Measurements from ENCODE around the gene TANC1.

TANC1 gene

GRCh38 chr2:159118115-159118858 is 149.8 kb downstream of the TANC1 start:
- peak; percentile 50 for DNase-seq (ENCODE audit: low read depth)

GRCh38 chr2:159118859-159119500 is 150.5 kb downstream of the TANC1 start:
- DNase-seq (ENCODE audit: low read depth), result no peak

DNA sequence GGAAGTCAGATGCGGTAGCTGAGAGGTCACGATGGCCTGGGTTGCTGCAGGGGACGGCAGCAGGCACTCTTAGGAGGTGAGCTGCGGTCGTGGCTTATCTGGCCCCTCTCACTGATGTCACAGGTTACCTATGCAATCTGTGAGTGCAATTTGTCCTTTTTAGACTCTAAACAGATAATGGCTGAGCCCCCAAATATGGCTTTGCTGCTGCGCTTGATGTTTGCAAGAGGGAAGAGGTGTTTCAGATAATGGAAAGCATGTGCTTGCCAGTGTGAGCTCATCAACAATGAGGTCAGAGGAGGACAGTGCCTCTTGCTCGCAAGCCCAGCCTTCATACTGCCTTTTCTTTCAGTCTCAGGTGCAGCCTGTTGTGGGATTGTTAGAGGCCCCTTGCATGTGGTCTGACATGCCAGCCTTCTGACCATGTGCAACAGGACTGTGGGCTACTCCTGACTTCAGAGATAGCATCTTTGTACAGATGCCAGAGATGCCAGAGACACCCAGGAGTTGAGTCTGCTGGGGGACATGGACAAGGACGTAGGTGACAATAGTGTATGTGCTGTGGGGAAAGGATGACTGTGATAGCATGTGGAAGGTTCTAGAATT is 151.3 kb downstream of the TANC1 start:
- DNase-seq (ENCODE audit: low read depth), result no peak

- no peak for DNase-seq (ENCODE audit: low read depth)
Observed at GRCh38 chr2:159123786-159124185, 155.3 kb downstream of the TANC1 start.

GRCh38 chr2:159124441-159124911 is 156.0 kb downstream of the TANC1 start:
- no peak for DNase-seq (ENCODE audit: low read depth)

DNA sequence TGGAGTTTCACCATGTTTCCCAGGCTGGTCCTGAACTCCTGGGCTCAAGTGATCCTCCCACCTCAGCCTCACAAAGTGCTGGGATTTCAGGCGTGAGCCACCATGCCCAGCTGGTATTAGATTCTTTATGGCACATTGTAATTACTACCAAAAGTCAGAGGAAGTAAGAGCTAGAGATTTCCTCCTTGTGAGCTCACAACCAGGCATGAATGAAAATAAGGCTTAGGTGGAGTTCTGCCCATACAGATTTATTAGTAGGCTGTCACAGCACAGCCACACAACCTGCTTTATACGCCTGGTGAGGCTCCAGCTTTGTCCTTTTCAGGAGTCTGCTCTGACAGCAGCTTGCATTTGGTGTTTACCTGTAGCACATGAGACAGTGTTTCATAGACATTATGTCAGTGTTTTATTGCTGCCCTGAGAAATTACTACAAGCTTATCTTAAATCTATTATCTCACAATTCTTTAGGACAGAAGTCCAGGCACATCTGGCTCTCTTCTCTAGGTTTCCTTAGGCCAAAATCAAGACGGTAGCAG is 156.6 kb downstream of the TANC1 start:
- no peak for DNase-seq (ENCODE audit: low read depth)

DNA sequence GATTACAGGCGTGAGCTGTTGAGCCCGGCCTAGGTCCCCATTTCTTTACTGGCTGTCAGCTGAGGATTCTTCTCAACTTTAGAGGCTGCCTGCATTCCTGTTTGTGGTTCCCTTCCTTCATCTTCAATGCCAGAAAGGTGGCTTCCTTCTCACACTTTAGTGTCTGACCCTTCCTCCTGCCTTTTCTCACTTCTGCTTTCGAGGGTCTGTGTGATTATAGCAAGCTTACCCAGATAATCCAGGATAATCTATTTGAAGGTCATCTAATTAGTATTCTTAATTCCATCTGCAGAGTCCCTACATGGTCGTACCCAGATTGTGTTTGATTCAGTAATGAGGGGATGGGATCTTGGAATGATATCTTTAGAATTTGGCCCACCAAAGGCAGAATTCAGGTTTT is 157.4 kb downstream of the TANC1 start:
- no peak for DNase-seq (ENCODE audit: low read depth)

- no peak for DNase-seq (ENCODE audit: low read depth)
Observed at GRCh38 chr2:159126432-159127022, 158.1 kb downstream of the TANC1 start.

- DNase-seq (ENCODE audit: low read depth), result no peak
Observed at GRCh38 chr2:159128191-159128590, 159.8 kb downstream of the TANC1 start.

DNA sequence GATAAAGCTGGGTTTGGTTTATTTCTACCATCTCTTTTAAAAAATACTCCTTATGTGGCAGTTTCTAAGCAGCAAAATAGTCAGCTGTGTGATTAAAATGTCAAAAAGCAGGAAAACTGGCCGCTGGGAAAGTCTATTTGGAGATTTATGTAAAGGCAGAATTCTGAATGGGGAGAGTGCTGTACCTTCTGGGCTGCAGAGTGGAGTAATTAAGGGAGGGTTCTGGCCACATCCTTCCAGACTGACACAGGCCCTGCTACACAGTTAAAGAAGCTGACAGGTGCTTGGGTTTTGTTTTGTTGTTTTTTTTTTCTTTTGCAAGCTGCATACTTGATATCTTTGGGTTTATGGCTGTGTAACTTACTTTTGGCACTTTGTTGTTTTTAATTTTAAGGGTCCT is 160.8 kb downstream of the TANC1 start:
- DNase-seq (ENCODE audit: low read depth), result no peak

GRCh38 chr2:159129824-159130223 is 161.4 kb downstream of the TANC1 start:
- no peak for DNase-seq (ENCODE audit: low read depth)

GRCh38 chr2:159130302-159130701 is 161.9 kb downstream of the TANC1 start:
- peak; percentile 96 for DNase-seq (ENCODE audit: low read depth)

DNA sequence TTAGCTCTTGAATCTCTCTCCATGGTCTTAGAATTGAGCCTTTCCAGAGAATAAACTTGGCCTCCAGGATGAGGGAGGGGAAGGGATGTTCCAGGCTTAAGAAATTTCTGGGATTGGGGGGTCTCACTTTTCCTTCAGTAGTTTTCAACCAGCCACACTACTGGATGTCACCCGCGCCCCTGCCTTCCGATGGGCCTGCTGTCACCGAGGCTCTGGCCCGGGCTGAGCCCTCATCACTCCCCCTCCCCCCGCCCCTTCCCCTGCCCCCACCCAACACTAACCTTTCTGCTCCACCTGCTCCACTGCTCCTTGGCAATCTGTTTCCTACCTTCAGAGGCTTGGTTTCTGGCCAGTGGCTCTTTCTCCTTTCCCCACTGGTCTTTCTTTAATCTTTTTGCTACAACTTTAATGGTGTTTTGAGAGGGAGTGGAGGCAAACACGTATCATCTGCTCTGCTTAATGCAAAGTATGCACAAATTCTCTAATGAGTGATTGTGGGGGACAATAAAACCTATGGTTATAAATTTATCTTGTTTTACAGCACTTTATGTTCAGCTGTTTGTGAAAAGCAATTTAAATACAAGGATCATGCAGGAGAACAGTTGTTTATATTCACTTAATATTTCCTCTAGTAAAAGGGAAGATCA is 162.9 kb downstream of the TANC1 start:
- DNase-seq (ENCODE audit: low read depth), result no peak

DNA sequence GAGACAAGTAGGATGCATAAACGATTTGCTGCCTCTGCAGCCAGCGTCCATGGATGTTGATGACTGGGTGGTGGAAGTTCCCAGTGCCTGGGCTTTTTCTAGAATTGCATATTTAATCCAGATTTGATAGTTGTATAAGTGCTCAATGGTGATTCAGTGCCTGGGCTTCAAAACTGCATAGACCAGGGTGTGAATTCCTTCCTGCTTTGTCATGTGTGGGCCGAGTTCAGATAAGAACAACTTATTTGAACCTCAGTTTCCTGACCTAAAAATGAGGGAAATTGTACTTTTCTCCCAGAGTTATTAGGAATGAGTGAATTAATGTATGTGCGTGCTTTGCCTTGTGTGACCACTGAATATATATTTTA is 163.5 kb downstream of the TANC1 start:
- no peak for DNase-seq (ENCODE audit: low read depth)

DNA sequence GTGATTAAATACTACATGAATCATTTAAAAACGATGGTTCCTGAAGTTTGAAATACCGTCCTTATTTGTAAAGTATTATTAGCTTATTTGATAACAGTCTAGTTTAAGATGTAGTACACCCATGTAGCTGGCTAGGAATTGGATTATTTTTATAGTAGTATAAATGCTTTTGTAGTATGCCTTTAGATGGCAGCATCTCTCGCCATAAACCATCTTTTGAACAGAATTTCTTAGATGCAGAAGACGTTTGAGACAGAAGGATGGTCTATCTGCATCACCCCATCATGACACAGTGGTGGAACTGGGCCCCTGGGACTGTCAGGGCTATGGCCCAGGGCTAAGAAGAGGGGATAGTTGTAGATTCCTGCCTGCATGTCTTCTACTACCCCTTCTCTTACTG is 165.4 kb downstream of the TANC1 start:
- no peak for DNase-seq (ENCODE audit: low read depth)

DNA sequence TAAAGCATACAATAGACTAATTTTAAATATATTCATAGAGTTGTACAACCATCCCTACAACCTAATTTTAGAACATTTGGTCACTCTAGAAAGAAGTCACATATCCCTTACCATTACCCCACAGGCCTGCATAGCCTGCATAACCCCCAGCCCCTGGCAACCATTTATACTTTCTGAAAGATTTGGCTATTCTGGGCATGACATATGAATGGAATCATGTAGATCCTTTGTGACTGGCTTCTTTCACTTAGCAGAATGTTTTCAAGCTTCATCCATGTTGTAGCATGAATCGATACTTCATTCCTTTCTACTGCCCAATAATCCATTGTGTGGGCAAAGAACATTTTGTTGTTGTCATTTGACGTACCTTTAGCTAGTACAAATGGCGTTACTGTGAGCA is 166.5 kb downstream of the TANC1 start:
- DNase-seq (ENCODE audit: low read depth), result no peak

- DNase-seq (ENCODE audit: low read depth), result no peak
Observed at GRCh38 chr2:159136391-159136790, 168.0 kb downstream of the TANC1 start.

- no peak for DNase-seq (ENCODE audit: low read depth)
Observed at GRCh38 chr2:159137511-159138241, 169.2 kb downstream of the TANC1 start.

GRCh38 chr2:159138642-159139182 is 170.3 kb downstream of the TANC1 start:
- DNase-seq (ENCODE audit: low read depth), result no peak

- no peak for DNase-seq (ENCODE audit: low read depth)
Observed at GRCh38 chr2:159139216-159139933, 170.9 kb downstream of the TANC1 start.
